ENCODE results near the gene INPP5A.

Gene INPP5A

GRCh38 chr10:132648072-132648850 is 110.7 kb downstream of the INPP5A start:
- DNase-seq (ENCODE audit: low spot score) = peak; percentile 95

GRCh38 chr10:132648851-132649528 is 111.4 kb downstream of the INPP5A start:
- peak; percentile 71 for DNase-seq (ENCODE audit: low spot score)

GRCh38 chr10:132649651-132650360 is 112.2 kb downstream of the INPP5A start:
- DNase-seq (ENCODE audit: low spot score) = no peak

DNA sequence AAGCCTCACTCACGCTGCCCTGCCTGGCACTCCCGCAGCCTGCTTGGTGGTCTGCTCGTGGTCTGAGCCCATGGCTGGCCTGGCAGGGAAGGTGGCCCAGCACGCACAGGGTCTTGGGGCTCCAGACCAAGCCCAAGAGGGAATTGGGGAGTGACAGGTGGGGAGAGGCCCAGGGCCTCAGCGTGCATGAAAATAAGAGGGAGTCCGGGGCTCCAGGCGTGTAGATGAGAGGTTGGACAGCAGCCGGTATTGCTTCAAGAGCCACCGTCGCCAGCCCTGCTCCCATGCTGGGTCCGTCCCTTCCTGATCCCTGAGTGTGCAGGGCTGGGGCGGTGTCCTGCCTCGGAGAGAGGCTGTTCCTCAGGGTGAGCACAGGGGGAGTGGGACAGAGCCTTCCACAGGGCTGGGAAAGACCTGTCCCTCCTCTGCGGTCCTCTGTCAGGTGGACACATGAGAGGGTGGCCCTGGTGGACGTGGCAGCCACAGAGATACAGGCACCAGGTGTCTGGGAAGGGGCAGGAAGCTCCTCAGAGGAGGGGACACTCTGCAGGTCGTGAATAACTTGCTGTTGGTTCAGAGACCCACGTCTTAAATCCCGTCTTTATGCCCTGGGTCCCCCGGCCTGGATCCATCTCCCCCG is 113.1 kb downstream of the INPP5A start:
- no peak for DNase-seq (ENCODE audit: low spot score)

DNA sequence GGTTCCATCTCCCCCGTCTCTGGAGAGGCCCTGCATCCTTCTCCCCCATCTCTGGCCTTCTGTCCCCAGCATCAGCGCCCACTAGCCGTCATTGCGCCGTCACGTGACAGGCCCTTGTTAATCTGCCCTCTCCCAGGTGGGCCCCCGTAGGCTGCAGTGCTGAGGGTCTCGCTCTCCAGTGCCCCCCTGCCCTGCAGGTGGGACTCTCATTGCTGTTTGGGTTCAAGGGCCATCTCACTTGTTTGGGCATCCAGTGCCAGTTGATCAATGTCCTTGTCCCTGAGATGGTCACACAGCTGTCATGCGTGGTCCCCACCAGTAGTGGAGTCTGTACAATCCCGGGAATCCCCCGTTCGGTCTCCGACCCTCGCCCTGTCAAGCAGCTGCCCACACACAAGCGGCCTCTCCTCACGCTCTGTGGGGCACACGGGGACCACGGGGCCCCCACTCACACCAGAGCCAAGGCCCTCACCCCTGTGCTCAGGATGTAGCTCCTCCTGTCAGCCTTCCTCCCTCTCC is 114.0 kb downstream of the INPP5A start:
- DNase-seq (ENCODE audit: low spot score) = no peak

DNA sequence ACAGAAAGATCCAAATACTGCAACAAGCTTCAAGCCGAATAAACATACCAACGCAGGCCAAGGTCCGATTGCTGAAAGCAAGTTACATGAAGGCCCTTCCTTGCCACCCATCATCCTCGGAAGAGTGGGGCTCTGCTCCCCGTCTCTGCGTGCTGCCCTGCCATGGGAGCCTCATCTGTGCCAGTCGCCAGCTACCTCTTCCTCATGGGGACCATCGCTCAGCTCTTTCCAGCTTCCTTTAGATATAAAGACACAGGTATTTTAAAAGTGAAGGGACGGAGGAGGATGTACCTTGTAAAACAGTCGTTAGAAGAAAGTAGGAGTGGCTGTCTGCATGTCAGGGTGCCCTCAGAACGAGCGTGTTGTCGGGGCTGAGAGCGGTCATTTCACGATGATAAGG is 114.9 kb downstream of the INPP5A start:
- no peak for DNase-seq (ENCODE audit: low spot score)

DNA sequence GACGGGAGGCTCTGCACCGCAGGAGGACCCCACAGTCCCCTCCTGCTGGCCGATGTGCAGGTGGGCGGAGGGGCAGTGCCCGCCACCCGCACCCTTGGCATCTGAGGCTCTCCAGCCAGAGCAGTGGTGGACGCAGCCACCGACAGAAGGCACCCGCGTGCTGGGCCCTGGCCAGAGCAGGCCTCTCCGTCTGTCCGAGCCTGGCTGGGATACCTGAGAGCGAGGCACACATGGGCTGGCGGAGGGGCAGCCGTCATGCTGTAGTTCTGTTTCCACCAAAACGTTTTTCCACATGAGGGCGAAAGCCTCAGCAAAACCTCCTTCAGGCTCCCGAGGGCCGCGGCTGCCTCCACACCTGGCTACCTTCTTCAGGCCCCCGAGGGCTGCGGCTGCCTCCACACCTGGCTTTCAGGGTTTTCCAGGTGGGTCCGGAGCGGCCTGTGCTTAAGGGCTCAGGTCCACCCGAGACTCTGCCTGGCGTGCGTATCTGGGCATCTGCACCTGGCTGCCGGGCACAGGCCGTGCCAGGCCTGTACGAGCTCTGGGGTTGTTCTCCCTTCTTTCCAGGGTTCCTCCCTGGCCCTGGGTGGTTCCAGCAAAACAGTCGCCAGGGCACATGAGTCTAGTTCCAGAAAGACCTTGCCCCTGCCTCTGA is 115.5 kb downstream of the INPP5A start:
- no peak for DNase-seq (ENCODE audit: low spot score)

- no peak for DNase-seq (ENCODE audit: low spot score)
These were observed 116.1 kb downstream of the INPP5A start for GRCh38 chr10:132653721-132654120.

GRCh38 chr10:132654121-132654571 is 116.6 kb downstream of the INPP5A start:
- no peak for DNase-seq (ENCODE audit: low spot score)

DNA sequence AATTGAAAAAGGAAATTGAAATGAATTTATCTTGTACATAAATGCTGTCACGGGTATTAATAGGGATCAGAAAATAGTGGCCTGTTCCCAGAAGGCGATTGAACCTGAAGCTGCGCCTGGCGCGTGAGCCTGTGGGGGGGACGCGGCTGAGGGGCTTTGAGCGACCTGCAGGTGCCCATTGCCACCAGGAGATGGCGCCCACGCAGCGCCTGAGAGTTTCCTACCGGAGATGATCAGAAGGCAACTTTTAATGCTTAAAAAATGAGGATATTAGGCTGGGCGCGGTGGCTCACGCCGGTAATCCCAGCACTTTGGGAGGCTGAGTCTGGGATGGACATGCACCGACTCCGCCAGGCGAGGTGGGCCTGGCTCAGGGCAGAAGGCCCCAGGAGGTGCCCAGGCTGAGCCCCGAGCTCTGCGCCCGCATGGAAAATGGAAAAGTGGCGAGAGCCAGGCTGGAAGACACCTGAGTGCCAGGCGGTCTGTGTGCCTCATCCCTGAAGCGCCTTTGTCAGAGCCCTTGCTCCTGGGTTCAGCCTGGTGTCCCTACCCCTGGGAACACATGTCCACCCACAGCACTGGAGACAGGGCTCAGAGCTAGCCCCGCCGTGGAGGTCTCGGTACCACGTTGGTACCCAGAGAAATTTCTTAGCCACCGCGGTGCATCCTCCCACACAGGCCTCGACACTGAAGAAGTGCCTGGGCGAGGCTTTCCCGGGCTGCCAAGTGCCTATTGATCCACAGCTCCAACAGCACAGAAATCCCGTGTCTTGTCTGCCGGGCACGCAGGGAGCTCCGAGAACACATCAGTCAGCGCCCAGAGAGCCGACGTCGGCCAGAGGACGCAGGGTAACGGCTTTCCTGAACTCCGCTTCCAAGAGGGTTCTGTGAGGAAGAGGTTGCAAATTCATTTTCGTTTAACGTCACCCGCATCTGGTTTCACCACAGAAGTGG is 117.4 kb downstream of the INPP5A start:
- peak; percentile 77 for DNase-seq (ENCODE audit: low spot score)

DNA sequence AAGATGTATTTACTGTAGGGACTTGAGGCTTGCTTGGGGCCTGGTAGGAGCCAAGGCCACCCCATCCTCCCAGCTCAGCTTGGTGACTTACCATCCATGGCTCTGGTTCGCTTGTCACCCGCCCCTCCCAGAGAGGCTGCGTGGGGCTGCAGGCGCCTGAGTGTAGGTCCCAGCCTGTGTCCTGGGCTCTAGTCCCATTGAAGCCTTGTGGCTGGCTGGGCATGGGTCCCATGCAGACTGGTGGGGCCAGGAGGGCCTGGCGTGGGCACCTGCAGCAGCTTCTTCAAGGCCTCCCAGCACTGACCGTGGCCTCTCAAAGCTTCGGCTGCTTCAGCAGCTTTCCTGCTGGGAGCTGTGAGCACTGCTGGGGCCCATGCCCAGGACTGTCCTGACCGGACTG is 118.1 kb downstream of the INPP5A start:
- DNase-seq (ENCODE audit: low spot score) = no peak

DNA sequence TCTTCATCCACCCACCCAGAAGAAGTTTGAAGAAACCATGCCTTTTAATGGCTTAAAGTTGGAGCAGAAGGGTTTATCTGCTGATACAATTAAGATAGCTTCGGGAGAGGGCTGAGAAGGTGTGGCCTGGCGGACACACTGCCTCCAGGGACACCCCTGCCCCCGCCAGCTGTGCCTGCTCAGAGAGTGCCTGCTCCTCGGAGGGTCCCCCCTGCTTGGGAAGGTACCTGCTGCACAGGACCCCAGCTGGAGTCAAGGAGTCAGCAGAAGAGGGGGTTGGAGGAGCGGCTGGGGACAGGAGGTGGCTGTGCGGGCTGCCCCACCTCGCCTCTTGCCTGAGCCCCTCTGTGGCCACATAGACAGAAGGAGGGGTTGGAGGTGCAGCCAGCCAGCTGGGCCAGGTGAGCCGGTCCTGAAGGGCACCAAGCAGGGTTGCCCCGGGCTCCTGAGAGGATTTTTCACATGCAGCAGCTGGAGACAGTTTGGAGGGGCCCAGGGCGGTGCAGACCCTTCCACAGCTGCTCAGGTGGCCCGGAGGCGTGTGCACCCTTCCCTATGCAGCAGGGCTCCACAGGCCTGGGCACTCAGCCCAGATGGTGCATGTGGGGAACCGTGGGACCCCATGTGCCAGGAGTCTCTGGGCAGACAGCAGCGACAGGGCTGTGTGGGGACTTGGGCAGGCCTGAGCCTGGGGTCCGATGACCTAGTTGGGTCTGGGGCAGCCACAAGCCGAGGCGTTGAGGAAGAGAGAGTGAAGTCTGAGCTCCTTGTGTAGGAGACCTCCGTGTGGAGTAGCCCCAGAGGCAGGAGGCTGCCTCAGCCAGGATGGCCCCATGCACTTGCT is 118.9 kb downstream of the INPP5A start:
- DNase-seq (ENCODE audit: low spot score) = no peak

- no peak for DNase-seq (ENCODE audit: low spot score)
These were observed 119.6 kb downstream of the INPP5A start for GRCh38 chr10:132657127-132657706.

DNA sequence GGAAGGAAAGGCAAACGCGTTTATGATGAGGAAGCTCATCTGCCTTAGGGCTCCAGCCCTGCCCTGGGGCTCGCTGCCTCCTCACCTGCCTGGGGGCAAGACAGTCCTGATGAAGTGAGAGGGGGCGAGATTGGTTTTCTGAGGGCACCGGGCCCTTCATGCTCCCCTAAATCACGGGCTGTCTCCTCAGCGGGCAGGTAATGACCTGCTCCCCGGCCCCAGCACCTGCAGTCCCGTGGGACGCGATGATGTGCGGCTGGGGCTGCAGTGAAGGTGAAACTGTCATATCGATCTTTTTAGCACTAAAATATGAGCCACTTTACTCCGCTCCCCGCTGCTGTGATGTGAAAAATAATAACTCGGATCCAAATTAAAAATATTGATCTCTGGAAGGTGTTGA is 120.2 kb downstream of the INPP5A start:
- DNase-seq (ENCODE audit: low spot score) = no peak

GRCh38 chr10:132658546-132659205 is 121.1 kb downstream of the INPP5A start:
- no peak for DNase-seq (ENCODE audit: low spot score)

DNA sequence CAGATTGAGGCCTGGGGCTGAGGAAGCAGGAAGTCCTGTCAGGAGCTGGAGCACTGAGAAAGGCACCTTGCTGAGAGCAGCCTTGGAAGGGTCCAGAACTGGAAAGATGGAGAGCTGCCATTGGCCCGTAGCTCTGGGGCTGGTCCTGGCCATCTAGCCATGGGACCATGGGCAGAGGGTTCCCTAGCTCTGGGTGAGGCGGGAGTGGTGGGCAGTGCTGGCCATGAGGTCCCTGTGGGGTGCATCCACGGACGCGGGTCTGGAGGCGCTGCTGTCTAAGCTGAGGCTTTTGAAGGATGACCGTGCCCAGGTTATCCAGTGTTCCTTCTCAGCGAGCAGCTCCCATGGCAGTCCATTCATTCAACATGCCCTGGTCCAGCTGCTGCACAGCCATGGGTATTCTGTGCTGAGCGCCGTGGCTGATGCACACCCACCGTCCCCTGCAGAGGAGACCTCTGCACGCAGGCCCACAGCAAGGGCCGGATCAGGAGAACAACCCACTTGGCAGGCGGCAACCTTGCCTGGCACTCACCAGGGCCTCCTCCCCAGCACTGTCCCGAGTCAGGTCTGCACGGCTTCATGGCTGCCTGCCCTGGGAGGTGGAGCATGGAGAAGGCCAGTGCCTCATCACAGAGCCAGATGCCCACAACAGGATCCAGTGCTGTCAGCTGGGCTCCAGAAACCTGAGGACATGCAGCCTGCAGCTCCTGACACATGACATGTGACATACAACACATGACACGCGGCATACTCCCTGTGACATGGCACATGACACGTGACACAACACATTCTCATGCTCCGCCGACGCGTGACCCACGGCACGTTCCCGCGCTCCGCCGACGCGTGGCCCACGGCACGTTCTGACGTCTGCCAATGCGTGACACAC is 121.9 kb downstream of the INPP5A start:
- DNase-seq (ENCODE audit: low spot score) = no peak

DNA sequence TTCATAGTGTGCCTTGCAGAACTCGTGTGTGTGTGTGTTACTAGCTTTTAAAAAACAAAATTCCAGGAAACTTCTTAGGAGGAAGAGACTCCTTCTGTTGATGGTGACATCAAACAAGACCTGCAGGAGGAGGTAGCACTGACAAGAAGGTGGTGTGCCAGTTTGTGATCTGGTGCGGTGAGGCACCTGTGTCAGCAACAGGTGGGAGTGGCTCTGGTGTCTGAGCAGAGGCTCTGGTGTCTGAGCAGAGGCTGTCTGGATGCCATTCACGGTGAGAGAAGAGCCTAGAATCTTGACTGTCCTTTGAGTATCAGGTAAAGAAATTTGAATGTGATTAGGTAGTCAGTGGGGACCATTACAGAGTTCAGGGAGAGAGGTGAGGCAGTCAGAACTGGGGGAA is 122.8 kb downstream of the INPP5A start:
- DNase-seq (ENCODE audit: low spot score) = no peak

All from globus pallidus (tissue), 1 donor.